ENCODE data around the gene RMI1.

GRCh38 chr9:84045481-84046097, 65.0 kb downstream of the RMI1 start:
- TF ChIP-seq CTCF (IDR thresholded peaks at IDR 0.05) (no peak), POLR2A (IDR thresholded peaks at IDR 0.05) (no peak)

Measured in stomach (tissue), 4 donors.